ENCODE data around the gene CDH3.
A peak's percentile ranks its signal among the peaks of the same experiment; 100 is the strongest.

Gene CDH3

GRCh38 chr16:68733570-68733969 is 88.5 kb downstream of the CDH3 start:
- FAIRE-seq (no peak), DNase-seq (ENCODE audit: insufficient read length, low spot score) (no peak)

GRCh38 chr16:68734782-68735181 is 89.7 kb downstream of the CDH3 start:
- no peak for FAIRE-seq

DNA sequence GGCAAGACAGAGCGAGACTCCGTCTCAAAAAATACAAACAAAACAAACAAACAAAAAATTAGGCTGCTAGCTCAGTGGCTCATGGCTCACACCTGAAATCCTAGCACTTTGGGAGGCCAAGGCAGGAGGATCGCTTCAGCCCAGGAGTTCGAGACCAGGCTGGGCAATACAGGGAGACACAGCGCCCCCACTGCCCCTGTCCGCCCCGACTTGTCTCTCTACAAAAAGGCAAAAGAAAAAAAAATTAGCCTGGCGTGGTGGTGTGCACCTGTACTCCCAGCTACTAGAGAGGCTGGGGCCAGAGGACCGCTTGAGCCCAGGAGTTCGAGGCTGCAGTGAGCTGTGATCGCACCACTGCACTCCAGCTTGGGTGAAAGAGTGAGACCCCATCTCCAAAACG is 91.5 kb downstream of the CDH3 start:
- FAIRE-seq (no peak), DNase-seq (ENCODE audit: insufficient read length, low spot score) (no peak)

More at GRCh38 chr16:68734782-68735181, 89.7 kb downstream of the CDH3 start:
- DNase-seq (ENCODE audit: insufficient read length, low spot score), result no peak

DNA sequence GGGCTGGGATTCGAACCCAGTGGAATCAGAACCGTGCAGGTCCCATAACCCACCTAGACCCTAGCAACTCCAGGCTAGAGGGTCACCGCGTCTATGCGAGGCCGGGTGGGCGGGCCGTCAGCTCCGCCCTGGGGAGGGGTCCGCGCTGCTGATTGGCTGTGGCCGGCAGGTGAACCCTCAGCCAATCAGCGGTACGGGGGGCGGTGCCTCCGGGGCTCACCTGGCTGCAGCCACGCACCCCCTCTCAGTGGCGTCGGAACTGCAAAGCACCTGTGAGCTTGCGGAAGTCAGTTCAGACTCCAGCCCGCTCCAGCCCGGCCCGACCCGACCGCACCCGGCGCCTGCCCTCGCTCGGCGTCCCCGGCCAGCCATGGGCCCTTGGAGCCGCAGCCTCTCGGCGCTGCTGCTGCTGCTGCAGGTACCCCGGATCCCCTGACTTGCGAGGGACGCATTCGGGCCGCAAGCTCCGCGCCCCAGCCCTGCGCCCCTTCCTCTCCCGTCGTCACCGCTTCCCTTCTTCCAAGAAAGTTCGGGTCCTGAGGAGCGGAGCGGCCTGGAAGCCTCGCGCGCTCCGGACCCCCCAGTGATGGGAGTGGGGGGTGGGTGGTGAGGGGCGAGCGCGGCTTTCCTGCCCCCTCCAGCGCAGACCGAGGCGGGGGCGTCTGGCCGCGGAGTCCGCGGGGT is 92.1 kb downstream of the CDH3 start, which contains the start of gene CDH1:
TSS of gene CDH1 (plus strand) at position 247 of the 684 bp plus-strand sequence. CDS start at position 371, 124 bp downstream.
- DNase-seq (ENCODE audit: insufficient read length, low spot score), result no peak
- no peak for FAIRE-seq

DNA sequence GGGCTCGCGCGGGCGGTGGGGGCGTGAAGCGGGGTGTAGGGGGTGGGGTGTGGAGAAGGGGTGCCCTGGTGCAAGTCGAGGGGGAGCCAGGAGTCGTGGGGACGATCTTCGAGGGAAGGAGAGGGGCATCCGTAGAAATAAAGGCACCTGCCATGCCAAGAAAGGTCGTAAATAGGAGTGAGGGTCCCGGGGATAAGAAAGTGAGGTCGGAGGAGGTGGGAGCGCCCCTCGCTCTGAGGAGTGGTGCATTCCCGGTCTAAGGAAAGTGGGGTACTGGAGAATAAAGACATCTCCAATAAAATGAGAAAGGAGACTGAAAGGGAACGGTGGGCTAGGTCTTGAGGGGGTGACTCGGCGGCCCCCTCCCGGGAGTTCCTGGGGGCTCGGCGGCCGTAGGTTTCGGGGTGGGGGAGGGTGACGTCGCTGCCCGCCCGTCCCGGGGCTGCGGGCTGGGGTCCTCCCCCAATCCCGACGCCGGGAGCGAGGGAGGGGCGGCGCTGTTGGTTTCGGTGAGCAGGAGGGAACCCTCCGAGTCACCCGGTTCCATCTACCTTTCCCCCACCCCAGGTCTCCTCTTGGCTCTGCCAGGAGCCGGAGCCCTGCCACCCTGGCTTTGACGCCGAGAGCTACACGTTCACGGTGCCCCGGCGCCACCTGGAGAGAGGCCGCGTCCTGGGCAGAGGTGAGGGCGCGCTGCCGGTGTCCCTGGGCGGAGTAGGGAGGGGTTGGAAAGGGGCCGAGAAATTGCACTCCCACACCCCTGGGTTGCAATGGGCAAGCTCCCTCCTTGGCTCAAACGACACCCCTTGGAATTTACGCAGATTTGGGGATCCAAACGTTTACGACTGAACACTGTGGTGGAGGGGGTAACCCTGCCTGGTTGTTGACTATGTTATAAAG is 92.9 kb downstream of the CDH3 start:
- no peak for DNase-seq (ENCODE audit: insufficient read length, low spot score)
- no peak for FAIRE-seq

GRCh38 chr16:68739964-68740627 is 95.0 kb downstream of the CDH3 start:
- DNase-seq (ENCODE audit: insufficient read length, low spot score) (no peak), FAIRE-seq (no peak)

- no peak for DNase-seq (ENCODE audit: insufficient read length, low spot score)
- FAIRE-seq, result peak; percentile 57
These were observed 95.7 kb downstream of the CDH3 start for GRCh38 chr16:68740628-68741346.

- no peak for DNase-seq (ENCODE audit: insufficient read length, low spot score)
- FAIRE-seq, result no peak
These were observed 98.6 kb downstream of the CDH3 start for GRCh38 chr16:68743664-68744063.

DNA sequence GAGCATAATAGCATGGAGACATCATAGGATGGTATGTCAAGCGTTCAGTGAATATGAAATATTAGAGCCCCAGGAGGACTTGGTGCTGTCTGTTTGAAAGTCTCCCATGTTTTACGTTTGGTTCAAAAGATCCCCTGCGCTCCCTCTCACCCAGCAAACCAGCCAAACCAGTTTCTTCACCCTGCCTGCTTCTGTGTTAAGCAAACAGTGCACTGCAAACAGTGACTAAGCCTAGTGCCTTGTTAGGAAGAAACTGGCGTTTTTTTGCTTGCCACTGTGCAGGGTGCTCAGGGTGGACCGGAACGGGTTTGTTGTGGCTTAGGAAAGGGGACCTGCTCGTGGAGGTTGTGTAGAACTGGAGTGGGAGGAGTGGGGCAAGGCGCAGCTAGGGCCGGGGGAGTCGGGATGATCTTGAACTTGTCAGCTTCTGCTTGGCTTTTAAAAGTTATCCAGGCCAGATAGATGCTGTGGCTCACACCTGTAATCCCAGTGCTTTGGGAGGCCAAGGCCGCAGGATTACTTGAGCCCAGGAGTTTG is 99.7 kb downstream of the CDH3 start:
- FAIRE-seq (no peak), DNase-seq (ENCODE audit: insufficient read length, low spot score) (no peak)

DNA sequence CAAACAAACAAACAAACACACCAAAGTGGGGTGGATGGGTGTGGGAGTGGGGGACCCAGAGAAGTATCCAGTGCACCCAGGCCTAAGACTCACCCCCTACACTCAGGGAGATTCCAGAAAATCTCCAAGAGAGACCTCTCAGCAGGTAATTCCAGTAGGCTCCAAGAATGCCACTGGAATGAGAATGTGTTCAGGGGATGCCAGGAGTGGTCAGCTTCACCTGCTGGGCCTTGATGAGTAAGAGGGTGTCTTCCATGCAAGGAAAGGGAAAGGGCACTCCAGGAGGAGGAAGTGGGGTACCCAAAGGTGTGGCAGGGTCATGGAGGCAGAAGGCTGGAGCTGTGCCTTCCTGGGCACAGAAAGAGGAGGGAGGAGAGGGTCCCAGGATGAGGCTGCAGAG is 101.8 kb downstream of the CDH3 start:
- DNase-seq (ENCODE audit: insufficient read length, low spot score), result no peak
- no peak for FAIRE-seq

- FAIRE-seq (no peak), DNase-seq (ENCODE audit: insufficient read length, low spot score) (no peak)
These were observed 104.3 kb downstream of the CDH3 start for GRCh38 chr16:68749432-68749831.
